Iris pigment epithelial cell (primary cell): ENCODE data around the gene PBRM1.
A peak's percentile ranks its signal among the peaks of the same experiment; 100 is the strongest.
"Not testable (repeated sequence)": the region's sequence is repeated elsewhere in the genome, so short reads cannot be mapped to it uniquely, and the experiment has no call there.

Source experiments
- DNase-seq: peaks from one replicate; pipeline ENCODE4 v3.0.0-alpha.2; 2011; ENCODE audit warnings: low read depth

PBRM1 gene

GRCh38 chr3:52536369-52537164, 149.1 kb downstream of the PBRM1 start, which contains the start of gene UQCC5:
TSS of gene UQCC5 (plus strand) at chr3:52536605. CDS start at chr3:52536756, 151 bp downstream.
- peak; percentile 99 for DNase-seq

DNA sequence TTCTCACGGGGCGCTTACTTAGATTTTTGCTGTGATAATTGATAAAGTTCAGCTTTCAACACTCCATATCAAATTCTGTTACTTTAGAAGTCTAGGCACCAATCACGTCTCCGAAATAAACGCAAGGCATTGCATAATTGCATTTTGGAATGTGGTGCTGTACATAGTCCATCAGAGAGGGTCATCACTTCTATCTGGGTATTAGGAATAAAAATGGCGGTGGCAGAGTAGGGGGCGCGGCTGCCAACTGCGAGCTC, 149.7 kb downstream of the PBRM1 start:
- no peak for DNase-seq

DNA sequence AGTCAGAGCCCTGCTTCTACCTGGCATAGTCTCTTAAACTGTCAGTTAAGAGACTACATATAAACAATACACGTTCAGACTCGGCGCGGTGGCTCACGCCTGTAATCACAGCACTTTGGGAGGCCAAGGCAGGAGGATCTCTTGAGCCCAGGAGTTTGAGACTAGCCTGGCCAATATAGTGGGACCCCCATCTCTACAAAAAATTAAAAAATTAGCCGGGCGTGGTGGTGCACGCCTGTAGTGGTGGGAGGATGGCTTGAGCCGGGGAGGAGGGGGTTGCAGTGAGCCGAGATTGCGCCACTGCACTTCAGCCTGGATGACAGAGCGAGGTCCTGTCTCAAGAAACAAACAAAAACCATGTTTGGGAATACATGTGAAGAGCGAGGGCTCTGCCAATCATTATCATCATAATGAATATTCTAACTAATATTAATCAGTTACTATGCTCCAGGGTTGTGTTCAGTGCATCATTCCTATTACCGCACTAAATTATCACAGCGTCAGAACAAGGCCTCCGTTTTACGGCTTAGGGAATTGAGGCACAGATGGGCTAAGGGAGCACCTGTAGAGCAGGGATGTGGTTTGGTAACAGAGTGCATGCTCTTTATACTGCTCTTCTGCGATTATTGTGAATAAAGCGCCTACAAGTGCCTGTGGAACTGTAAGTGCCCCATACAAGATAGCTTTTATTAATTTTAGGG, 150.2 kb downstream of the PBRM1 start:
- DNase-seq = no peak

GRCh38 chr3:52534281-52535183, 151.2 kb downstream of the PBRM1 start:
- peak; percentile 37 for DNase-seq

- DNase-seq = peak; percentile 70
These were observed 152.0 kb downstream of the PBRM1 start, which contains the start of gene NT5DC2 for GRCh38 chr3:52533623-52534280. TSS of gene NT5DC2 (minus strand) at chr3:52533857. CDS start at chr3:52533737, 120 bp downstream.

- DNase-seq = peak; percentile 46
These were observed 152.7 kb downstream of the PBRM1 start for GRCh38 chr3:52532838-52533622.

DNA sequence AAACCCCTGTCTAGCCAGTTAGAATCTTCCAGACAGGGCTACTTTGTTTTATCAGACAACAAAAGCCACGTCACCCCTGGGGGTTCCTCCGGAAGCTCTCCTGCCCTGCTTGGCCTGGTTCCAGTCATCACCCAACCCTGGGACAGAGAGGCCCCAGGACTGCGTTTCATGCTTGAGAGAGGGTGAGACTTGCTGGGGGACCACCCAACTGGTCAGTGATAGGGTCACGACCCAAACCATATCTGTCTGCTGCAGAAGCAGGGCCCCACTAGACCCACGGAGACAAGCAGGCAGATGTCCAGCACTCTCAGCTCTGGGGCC, 153.2 kb downstream of the PBRM1 start:
- peak; percentile 78 for DNase-seq

GRCh38 chr3:52531860-52532516, 153.7 kb downstream of the PBRM1 start:
- DNase-seq = no peak

- DNase-seq = no peak
These were observed 154.5 kb downstream of the PBRM1 start for GRCh38 chr3:52530918-52531826.

GRCh38 chr3:52529376-52530333, 156.1 kb downstream of the PBRM1 start:
- peak; percentile 67 for DNase-seq

DNA sequence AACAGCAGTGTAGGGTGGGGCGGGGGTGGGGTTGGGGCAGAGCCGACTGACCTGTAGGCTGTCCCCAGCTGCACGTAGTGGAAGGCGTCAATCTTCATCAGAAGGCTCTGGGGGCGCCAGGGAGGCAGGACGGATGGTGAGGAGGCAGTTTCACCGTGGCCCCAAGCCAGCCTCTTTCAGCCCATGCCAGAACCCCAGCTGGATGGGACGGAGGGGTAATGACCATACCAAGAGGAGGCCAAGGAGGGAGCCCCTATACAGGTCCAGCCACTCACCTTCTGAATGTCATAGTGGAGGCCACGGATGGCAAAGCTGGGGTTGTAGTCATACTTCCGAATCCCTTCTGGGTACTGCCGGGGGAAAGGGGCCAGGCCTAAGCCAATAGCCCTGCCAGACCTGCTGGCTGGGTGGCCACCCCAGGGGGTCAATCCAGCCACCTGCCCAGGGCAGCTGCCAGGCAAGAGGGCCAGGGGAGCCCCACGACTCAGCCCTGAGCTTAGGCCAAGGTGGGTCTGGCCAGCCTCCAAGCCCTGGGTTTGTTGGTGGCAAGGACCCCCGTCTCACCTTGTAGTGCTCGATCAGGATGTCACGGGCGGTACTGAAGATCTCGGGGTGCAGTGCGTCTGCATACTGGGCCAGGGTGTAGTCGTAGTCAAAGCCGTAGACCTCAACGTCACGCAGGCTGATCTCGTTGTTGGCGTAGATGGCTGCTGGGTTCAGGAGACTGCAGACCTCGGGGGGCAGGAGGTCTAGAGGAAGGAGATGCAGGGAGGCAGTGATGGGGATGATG, 156.9 kb downstream of the PBRM1 start:
- DNase-seq = no peak

GRCh38 chr3:52527732-52528585, 157.8 kb downstream of the PBRM1 start:
- DNase-seq = no peak

- DNase-seq = no peak
These were observed 158.5 kb downstream of the PBRM1 start for GRCh38 chr3:52527039-52527731.

DNA sequence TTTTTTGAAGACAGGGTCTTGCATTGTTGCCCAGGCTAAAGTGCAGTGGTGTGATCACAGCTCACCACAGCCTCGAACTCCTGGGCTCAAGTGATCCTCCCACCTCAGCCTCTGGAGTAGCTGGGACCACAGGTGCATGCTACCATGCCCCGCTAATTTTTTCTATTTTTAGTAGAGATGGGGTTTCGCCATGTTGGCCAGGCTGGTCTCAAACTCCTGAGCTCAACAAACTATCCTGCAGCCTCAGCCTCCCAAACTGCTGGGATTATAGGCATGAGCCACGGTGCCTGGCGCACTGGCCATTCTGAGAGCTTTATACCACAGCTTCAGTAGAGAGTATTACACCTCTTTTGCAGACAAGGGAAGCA, 159.1 kb downstream of the PBRM1 start:
- not testable (repeated sequence) for DNase-seq

- DNase-seq = no peak
These were observed 159.8 kb downstream of the PBRM1 start for GRCh38 chr3:52525680-52526561.
